GM18511 (cell line): Measurements from ENCODE around the gene SEMA3B.

Experiments
- ATAC-seq: cut with Tn5 transposase; IDR thresholded peaks from one replicate; pipeline ENCODE4 v1.9.1; 2021; ENCODE audit warnings: mild to moderate bottlenecking, moderate library complexity; ENCODE audit not compliant: unreplicated experiment

The SEMA3B gene

GRCh38 chr3:50292159-50293078 is 23.5 kb downstream of the SEMA3B start, which contains the start of gene IFRD2:
Gene IFRD2 (minus strand): TSS chr3:50292429. CDS start chr3:50292274, 155 bp downstream.
- peak; percentile 97 for ATAC-seq

- no peak for ATAC-seq
Observed at GRCh38 chr3:50293079-50293801, 24.3 kb downstream of the SEMA3B start.

DNA sequence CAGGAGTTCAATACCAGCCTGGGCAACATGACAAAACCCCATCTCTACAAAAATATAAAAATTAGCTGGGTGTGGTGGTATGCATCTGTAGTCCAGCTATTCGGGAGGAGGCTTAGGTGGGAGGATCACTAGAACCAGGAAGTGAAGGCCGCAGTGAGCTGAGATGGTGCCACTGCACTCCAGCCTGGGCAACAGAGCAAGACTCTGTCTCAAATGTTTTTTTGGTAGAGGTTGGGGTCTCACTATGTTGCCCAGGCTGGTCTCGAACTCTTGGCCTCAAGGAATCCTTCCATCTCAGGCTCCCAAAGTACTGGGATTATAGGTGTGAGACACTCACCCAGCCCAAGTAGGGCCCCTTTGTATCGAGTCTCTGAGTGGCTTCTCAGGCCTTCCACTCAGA is 25.1 kb downstream of the SEMA3B start:
- no peak for ATAC-seq

- ATAC-seq: no peak
Observed at GRCh38 chr3:50294492-50295403, 25.8 kb downstream of the SEMA3B start.

DNA sequence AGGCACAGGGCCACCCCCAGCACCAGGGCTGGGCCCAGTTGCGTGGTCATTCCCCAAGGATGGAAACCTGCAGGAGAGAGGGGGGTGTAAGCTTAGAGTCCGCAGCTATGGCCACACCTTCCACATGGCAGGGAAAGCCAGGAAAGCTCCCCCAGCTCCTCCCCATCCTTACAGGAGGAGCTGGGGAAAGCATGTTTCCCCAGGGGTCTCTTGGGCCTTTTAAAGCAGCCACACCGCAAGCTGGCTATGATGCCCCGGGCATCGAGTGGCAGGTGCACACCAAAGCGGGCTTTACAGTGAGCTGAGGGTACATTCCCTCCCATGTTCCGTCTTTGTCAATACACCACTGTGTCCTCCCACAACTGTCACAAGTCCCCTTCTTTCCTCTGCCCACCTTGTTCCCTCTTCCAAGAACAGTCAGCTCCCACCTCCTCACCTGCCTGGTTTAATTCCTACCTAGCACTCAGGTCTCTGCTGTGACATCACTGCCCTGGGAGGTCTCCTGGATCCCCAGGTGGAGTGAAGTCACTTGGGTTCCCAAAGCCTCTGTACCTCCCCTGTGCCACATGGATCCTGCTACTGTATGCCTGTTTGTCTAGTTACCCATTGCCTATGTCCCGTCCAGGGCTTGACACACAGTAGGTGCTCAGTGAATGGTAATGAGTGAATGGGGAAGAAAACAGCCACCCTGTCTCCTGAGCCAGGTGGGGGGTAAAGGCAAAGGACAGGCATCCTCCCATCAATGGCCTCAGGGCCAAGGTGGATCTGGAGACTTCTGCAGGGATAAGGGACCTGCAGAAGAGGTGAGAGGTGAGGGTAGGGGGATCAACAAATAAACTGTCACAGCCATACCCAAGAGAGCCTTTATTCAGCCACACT is 26.8 kb downstream of the SEMA3B start:
- ATAC-seq: no peak

DNA sequence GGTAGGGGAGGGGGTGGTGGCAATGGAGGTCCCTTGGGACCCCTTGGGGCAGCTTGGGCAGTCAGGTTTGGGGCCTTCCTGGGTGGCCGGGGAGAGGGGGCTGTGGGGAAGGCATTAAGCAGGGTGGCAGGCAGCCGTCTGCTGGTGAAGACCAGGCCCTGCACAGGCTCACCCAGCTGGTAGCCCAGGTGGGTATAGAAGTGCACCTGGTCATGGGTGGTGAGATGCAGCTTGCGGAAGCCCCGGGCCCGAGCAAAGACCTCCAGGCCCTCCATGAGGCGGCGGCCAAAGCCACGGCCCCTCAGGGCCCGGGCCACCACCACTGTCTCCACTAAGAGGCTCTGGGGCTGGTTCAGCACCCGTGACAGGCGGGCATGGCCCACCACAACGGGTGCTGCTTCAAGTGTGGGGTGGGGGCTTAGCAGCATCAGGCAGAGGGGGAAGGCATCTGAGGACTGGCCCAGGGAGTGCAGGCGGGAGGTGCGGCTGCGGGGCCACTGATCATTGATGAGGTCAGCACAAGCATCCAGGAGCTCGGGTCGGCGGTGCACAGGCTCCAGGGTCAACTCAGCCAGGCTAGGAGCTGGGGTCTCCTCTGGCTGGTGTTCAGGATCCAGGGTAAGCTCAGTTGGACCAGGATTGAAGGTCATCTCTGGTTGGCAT is 27.9 kb downstream of the SEMA3B start:
- ATAC-seq: no peak

DNA sequence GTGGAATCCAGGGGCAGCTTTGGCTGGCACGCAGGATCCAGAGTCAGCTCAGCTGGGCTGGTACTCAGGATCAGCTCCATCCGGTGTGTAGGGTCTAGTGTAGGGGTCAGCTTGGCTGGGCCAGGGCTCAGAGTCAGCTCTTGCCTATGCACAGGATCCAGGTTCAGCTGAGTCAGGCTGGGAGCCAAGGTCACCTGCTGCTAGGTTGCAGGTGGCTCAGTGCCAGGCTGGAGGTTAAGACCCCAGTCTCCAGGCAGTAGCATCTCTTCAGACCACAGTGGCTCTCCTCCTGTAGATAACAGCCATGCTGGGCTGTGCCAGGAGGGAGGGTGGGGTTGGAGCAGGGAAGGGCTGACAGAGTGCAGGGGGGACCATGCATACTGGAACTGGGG is 28.4 kb downstream of the SEMA3B start:
- ATAC-seq: no peak

GRCh38 chr3:50297896-50298725 is 29.2 kb downstream of the SEMA3B start:
- no peak for ATAC-seq

DNA sequence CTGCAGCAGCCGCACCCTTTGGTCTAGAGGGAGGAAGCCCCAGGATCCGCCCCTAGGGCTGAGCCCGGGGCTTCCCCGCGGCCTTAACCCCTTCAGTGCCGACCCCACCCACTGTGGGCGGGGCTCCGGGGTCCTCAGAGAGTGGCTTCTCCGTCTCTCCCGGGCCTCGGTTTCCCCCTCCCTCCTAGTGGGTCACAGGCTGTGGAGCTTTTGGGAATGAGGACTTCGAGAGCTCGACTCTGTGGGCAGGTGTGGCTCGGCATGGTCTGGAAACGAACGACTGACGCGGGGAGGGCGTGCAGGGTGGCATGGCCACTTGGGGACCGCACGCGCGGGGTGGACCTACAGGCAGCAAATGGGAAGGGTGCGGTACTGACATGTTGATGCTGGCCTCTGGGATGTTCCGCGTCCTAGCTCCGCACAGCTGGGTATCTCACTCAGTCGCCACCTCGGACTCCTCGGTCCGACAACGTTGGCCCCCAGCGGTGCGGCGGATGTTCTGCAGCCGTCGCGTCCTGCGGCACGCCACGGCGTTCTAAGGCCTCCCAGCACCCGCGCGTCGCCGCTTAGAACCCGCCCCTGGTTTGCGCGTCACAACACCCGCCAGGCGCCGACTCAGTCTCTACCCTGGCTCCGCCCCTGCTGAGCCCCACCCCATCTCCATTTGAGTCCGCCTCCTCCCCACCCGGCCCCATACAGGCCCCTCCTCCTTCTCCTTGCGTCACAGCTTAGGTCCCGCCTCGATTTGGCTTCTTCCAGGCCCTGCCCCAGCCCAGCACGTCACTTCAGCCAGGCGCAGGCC is 30.1 kb downstream of the SEMA3B start, which contains the start of the genes HYAL3 and NAA80:
Gene HYAL3, minus strand, starts transcription at position 570 of the 802 bp plus-strand sequence. CDS start 3,803 bp downstream, outside the sequence.
Gene NAA80, minus strand, starts transcription at position 570 of the 802 bp plus-strand sequence. CDS start 1,942 bp downstream, outside the sequence.
- ATAC-seq: peak; percentile 84

DNA sequence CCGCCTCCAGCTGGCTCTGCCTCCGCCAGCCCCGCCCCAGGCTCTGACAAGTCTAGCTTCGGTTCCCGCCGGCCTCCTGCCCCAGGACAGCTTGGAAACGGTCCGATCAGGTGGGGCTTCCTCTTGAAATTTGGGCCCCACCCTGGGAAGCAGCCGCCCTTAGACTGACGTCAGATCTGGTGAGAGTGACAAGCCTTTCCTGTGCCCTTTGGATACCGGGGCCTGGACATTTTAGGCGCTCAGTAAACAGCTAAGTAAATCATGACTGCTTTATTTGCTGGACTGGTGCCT is 30.6 kb downstream of the SEMA3B start:
- no peak for ATAC-seq

DNA sequence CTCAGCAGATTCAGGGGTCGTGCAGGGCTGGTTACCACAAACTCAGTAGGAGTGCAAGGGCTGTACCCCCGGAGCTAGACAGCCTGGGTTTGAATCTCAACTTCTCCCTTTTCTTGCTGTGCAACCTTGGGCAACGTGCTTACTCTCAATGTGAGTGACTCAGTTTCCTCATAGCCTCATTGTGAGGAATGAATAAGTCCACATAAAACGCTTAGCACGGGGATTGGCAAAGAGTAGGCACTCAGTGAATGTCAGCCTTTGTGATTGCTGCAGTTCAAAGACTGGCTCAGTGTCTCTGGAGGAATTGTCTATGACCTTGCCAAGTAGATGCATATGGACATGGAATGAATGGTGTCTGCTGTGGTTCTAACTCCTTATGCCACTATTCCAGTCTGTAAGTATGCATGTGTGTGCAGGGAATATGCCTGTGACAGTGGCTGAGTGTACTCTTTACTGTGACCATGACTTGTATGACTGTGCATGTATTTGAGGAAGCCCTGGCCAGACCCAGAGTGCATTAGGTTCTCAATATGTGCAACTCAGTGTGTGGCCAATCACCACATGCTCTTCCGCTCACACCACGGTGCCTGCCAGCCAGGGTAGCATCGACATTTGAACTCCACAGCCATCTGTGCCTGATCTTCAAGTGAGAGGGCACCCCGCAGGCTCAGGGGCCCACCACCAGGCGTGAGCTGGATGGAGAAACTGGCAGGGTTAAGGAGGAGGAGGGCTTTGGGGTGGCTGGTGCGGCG is 31.2 kb downstream of the SEMA3B start:
- no peak for ATAC-seq

- ATAC-seq: no peak
Observed at GRCh38 chr3:50300681-50301254, 31.8 kb downstream of the SEMA3B start.

GRCh38 chr3:50302095-50303012 is 33.4 kb downstream of the SEMA3B start:
- no peak for ATAC-seq

DNA sequence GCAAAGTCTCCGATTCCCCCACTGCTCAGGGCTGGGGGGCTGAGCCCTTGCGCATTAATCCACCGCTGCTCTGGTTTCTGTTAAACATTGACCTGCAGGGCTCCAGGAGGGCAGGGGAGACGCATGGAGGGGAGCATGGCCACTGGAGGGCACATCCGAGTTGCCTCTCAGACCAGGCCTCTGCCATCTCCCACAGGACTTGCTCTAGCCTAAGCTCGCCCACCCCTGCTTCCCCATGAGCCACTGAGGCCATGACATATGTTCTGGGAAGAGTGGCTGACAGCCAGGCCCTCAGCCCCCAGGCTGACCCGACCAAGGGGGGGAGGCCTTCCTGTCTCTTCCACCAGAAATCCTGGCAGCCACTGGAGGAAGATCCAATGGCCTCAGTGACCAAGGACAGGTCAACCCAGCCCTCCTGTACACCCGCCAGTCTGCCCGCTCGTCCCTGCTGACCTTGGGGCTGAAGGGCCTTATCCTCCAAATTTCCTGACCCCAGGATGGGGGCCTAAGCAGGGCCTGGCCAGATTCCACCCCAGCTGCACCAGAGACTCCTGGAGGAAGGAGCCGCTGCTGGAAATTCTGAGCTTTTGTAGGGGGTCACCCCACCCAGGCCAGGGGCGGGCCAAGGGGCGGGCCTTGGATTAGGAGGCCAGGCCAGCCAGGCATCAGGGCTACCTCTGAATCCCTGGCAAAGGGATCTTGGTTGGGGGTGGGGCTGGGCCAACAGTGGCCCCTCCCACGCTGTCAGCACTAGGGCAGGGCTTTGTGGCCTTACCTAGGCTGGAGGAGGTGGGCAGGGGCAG is 34.3 kb downstream of the SEMA3B start, which contains the start of gene HYAL1:
Gene HYAL1, minus strand, starts transcription at position 562 of the 803 bp plus-strand sequence. CDS start 618 bp downstream, outside the sequence.
- ATAC-seq: no peak

DNA sequence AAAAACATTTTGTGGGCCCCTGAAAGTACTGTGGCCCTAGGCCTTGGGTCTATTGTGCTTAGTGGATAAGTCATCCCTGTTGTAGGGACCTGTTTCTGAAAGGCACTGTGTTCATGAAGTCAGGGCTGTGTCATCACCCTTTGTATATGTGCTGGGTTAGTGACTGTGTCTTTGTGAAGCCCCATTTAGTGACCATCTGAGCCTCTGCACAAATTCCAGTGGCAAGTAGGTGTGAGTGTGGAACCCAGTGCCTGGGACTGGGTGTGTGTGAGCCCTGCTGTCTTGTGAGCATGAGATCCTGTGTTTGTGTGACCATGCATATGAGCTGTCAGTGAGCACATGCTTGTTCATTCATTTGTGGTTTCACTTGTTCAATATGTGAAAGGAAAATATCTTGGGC is 35.7 kb downstream of the SEMA3B start:
- ATAC-seq: no peak
